ENCODE measurements around the gene BOC.

BOC gene

GRCh38 chr3:113247068-113247467 is 35.7 kb downstream of the BOC start:
- no peak overlapping the region for H3K4me3 ChIP-seq (replicated peaks; ENCODE audit: low read depth, low read length)
- no peak for DNase-seq (ENCODE audit: extremely low read depth, insufficient read length)
- TF ChIP-seq, protein P1, sequence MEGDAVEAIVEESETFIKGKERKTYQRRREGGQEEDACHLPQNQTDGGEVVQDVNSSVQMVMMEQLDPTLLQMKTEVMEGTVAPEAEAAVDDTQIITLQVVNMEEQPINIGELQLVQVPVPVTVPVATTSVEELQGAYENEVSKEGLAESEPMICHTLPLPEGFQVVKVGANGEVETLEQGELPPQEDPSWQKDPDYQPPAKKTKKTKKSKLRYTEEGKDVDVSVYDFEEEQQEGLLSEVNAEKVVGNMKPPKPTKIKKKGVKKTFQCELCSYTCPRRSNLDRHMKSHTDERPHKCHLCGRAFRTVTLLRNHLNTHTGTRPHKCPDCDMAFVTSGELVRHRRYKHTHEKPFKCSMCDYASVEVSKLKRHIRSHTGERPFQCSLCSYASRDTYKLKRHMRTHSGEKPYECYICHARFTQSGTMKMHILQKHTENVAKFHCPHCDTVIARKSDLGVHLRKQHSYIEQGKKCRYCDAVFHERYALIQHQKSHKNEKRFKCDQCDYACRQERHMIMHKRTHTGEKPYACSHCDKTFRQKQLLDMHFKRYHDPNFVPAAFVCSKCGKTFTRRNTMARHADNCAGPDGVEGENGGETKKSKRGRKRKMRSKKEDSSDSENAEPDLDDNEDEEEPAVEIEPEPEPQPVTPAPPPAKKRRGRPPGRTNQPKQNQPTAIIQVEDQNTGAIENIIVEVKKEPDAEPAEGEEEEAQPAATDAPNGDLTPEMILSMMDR (IDR thresholded peaks at IDR 0.05; ENCODE audit: insufficient read depth, low read length, poor library complexity, severe bottlenecking), result no peak
- H3K36me3 ChIP-seq (ENCODE audit: control insufficient read depth, insufficient read depth, low read length), result no peaks in the 10 kb centered on the region
- no peaks in the 10 kb centered on the region; the same call in 1 of the 2 replicates for H3K27me3 ChIP-seq (replicated peaks; ENCODE audit: control insufficient read depth, insufficient read depth, low read length)

- H3K4me3 ChIP-seq (replicated peaks; ENCODE audit: low read depth, low read length), result no peak overlapping the region
- no peaks in the 10 kb centered on the region; the same call in 1 of the 2 replicates for H3K27me3 ChIP-seq (replicated peaks; ENCODE audit: control insufficient read depth, insufficient read depth, low read length)
- H3K36me3 ChIP-seq (ENCODE audit: control insufficient read depth, insufficient read depth, low read length), result no peaks in the 10 kb centered on the region
- no peak for DNase-seq (ENCODE audit: extremely low read depth, insufficient read length)
- TF ChIP-seq, protein P1 (IDR thresholded peaks at IDR 0.05; ENCODE audit: insufficient read depth, low read length, poor library complexity, severe bottlenecking), result no peak
Measured at GRCh38 chr3:113247675-113248458, 36.5 kb downstream of the BOC start.

DNA sequence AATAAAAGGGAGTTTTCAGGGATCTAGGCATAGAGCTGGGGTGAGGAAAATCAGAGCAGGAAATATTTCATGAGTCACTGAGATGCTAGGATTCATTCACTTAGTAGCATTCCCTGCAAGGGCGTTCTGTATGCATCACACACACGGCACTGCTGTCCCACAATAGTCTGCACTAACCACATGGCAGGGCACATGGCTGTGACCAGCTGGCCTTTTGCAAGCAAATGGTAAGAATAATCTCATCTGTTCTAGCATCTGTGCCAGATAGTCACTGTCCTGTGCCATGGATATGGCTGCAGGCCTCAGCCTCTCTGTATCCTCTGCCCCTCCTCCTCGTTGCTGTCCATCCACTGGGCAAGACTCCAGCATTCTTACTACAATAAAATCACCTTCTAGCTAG is 37.8 kb downstream of the BOC start:
- Histone ChIP-seq H3K36me3 (ENCODE audit: control insufficient read depth, insufficient read depth, low read length) (no peaks in the 10 kb centered on the region), H3K4me3 (replicated peaks; ENCODE audit: low read depth, low read length) (no peak overlapping the region), H3K27me3 (replicated peaks; ENCODE audit: control insufficient read depth, insufficient read depth, low read length) (no peaks in the 10 kb centered on the region; the same call in 1 of the 2 replicates)
- DNase-seq (ENCODE audit: extremely low read depth, insufficient read length), result no peak
- TF ChIP-seq, protein P1 (IDR thresholded peaks at IDR 0.05; ENCODE audit: insufficient read depth, low read length, poor library complexity, severe bottlenecking), result no peak

- DNase-seq (ENCODE audit: extremely low read depth, insufficient read length), result no peak
- Histone ChIP-seq H3K4me3 (replicated peaks; ENCODE audit: low read depth, low read length) (no peak overlapping the region), H3K27me3 (replicated peaks; ENCODE audit: control insufficient read depth, insufficient read depth, low read length) (no peaks in the 10 kb centered on the region; the same call in 1 of the 2 replicates), H3K36me3 (ENCODE audit: control insufficient read depth, insufficient read depth, low read length) (no peaks in the 10 kb centered on the region)
- TF ChIP-seq, protein P1 (IDR thresholded peaks at IDR 0.05; ENCODE audit: insufficient read depth, low read length, poor library complexity, severe bottlenecking), result no peak
Measured at GRCh38 chr3:113249601-113250000, 38.2 kb downstream of the BOC start.

GRCh38 chr3:113250566-113250965 is 39.2 kb downstream of the BOC start:
- TF ChIP-seq, protein P1 (IDR thresholded peaks at IDR 0.05; ENCODE audit: insufficient read depth, low read length, poor library complexity, severe bottlenecking), result no peak

More at GRCh38 chr3:113250566-113250965, 39.2 kb downstream of the BOC start:
- Histone ChIP-seq H3K36me3 (ENCODE audit: control insufficient read depth, insufficient read depth, low read length) (no peaks in the 10 kb centered on the region), H3K27me3 (replicated peaks; ENCODE audit: control insufficient read depth, insufficient read depth, low read length) (no peaks in the 10 kb centered on the region; the same call in 1 of the 2 replicates), H3K4me3 (replicated peaks; ENCODE audit: low read depth, low read length) (no peak overlapping the region)
- DNase-seq (ENCODE audit: extremely low read depth, insufficient read length), result no peak

All from GM06990 (cell line).